IPS-20b (cell line): ENCODE data around the gene NUTM2E.
"Not testable (repeated sequence)": the region's sequence is repeated elsewhere in the genome, so short reads cannot be mapped to it uniquely, and the experiment has no call there.

Source experiments
- H3K27ac ChIP-seq: one replicate; pipeline ENCODE4 v1.5.1; 2013; ENCODE audit warnings: low read length
- H3K27me3 ChIP-seq: 2 replicates; pipeline ENCODE4 v1.6.1; 2013; ENCODE audit warnings: mild to moderate bottlenecking, low read length, inconsistent platforms; ENCODE audit not compliant: insufficient read depth
- H3K36me3 ChIP-seq: 2 replicates; pipeline ENCODE4 v1.6.1; 2013; ENCODE audit warnings: low read depth, mild to moderate bottlenecking, inconsistent platforms, low read length, moderate library complexity; ENCODE audit not compliant: insufficient read depth
- H3K4me1 ChIP-seq: 2 replicates; pipeline ENCODE4 v1.6.1; 2013; ENCODE audit warnings: mild to moderate bottlenecking, control low read depth, inconsistent platforms, low read length, moderate library complexity; ENCODE audit not compliant: insufficient read depth
- H3K4me3 ChIP-seq: 2 replicates; pipeline ENCODE4 v1.5.1; 2013; ENCODE audit warnings: mild to moderate bottlenecking, low read length, inconsistent platforms
- H3K9ac ChIP-seq: 2 replicates; pipeline ENCODE4 v1.6.1; 2013; ENCODE audit warnings: low read depth, mild to moderate bottlenecking, inconsistent platforms, low read length, moderate library complexity
- H3K9me3 ChIP-seq: 2 replicates; pipeline ENCODE4 v1.6.1; 2013; ENCODE audit warnings: mild to moderate bottlenecking, low read depth, low read length, inconsistent platforms; ENCODE audit not compliant: insufficient read depth

The NUTM2E gene

GRCh38 chr10:79823387-79823786, 3.2 kb upstream of the NUTM2E start:
- H3K4me1 ChIP-seq, H3K9me3 ChIP-seq, H3K27ac ChIP-seq, H3K27me3 ChIP-seq, H3K4me3 ChIP-seq, H3K36me3 ChIP-seq, H3K9ac ChIP-seq: not testable (repeated sequence)

GRCh38 chr10:79825587-79826011, 940 bp upstream of the NUTM2E start:
- H3K9ac ChIP-seq, H3K36me3 ChIP-seq, H3K4me1 ChIP-seq, H3K27me3 ChIP-seq, H3K9me3 ChIP-seq, H3K27ac ChIP-seq: not testable (repeated sequence)
- peak overlapping the region; percentile 60; the same call in 1 of the 2 replicates for H3K4me3 ChIP-seq

- not testable (repeated sequence) for H3K36me3 ChIP-seq
Measured at GRCh38 chr10:79826131-79826495, 426 bp upstream of the NUTM2E start.

GRCh38 chr10:79833833-79834232, 7.3 kb downstream of the NUTM2E start:
- H3K4me1 ChIP-seq, H3K36me3 ChIP-seq, H3K4me3 ChIP-seq, H3K27me3 ChIP-seq, H3K27ac ChIP-seq, H3K9me3 ChIP-seq, H3K9ac ChIP-seq: not testable (repeated sequence)

More at GRCh38 chr10:79826131-79826495, 426 bp upstream of the NUTM2E start:
- H3K4me1 ChIP-seq, H3K27me3 ChIP-seq, H3K9ac ChIP-seq, H3K9me3 ChIP-seq, H3K4me3 ChIP-seq, H3K27ac ChIP-seq: not testable (repeated sequence)

GRCh38 chr10:79835891-79836290, 9.4 kb downstream of the NUTM2E start:
- not testable (repeated sequence) for H3K27me3 ChIP-seq, H3K36me3 ChIP-seq, H3K9me3 ChIP-seq, H3K27ac ChIP-seq, H3K4me3 ChIP-seq, H3K4me1 ChIP-seq, H3K9ac ChIP-seq

GRCh38 chr10:79836891-79837290, 10.4 kb downstream of the NUTM2E start:
- H3K9me3 ChIP-seq, H3K36me3 ChIP-seq, H3K4me1 ChIP-seq, H3K27me3 ChIP-seq, H3K27ac ChIP-seq, H3K9ac ChIP-seq, H3K4me3 ChIP-seq: not testable (repeated sequence)

- not testable (repeated sequence) for H3K36me3 ChIP-seq, H3K27me3 ChIP-seq
Measured at GRCh38 chr10:79838441-79838840, 11.9 kb downstream of the NUTM2E start.

GRCh38 chr10:79853191-79853854, 26.8 kb downstream of the NUTM2E start:
- H3K9me3 ChIP-seq, H3K4me3 ChIP-seq, H3K27me3 ChIP-seq, H3K27ac ChIP-seq, H3K9ac ChIP-seq, H3K36me3 ChIP-seq, H3K4me1 ChIP-seq: not testable (repeated sequence)

More at GRCh38 chr10:79838441-79838840, 11.9 kb downstream of the NUTM2E start:
- H3K9ac ChIP-seq, H3K27ac ChIP-seq, H3K4me3 ChIP-seq, H3K9me3 ChIP-seq, H3K4me1 ChIP-seq: not testable (repeated sequence)

GRCh38 chr10:79862269-79862668, 35.7 kb downstream of the NUTM2E start:
- H3K9me3 ChIP-seq, H3K9ac ChIP-seq: not testable (repeated sequence)

GRCh38 chr10:79862803-79863202, 36.3 kb downstream of the NUTM2E start:
- not testable (repeated sequence) for H3K4me3 ChIP-seq, H3K4me1 ChIP-seq, H3K9me3 ChIP-seq, H3K9ac ChIP-seq, H3K36me3 ChIP-seq, H3K27ac ChIP-seq, H3K27me3 ChIP-seq

More at GRCh38 chr10:79862269-79862668, 35.7 kb downstream of the NUTM2E start:
- H3K27me3 ChIP-seq, H3K4me1 ChIP-seq, H3K27ac ChIP-seq, H3K4me3 ChIP-seq, H3K36me3 ChIP-seq: not testable (repeated sequence)

- H3K36me3 ChIP-seq, H3K4me3 ChIP-seq, H3K27me3 ChIP-seq, H3K4me1 ChIP-seq, H3K9me3 ChIP-seq, H3K27ac ChIP-seq, H3K9ac ChIP-seq: not testable (repeated sequence)
Measured at GRCh38 chr10:79866903-79867551, 40.5 kb downstream of the NUTM2E start.

GRCh38 chr10:79868023-79868422, 41.5 kb downstream of the NUTM2E start:
- H3K36me3 ChIP-seq, H3K9ac ChIP-seq, H3K4me1 ChIP-seq, H3K9me3 ChIP-seq, H3K27ac ChIP-seq, H3K27me3 ChIP-seq, H3K4me3 ChIP-seq: not testable (repeated sequence)
